ENCODE data around the gene TSEN54. TPM values are rescaled to one million over a fixed set of nuclear protein-coding genes. Genes with fewer than 3 reads are reported as not detected.

TSEN54 gene
- polyA plus RNA-seq, 1 of the 3 experiments (the other 2 are of a cell fraction), result 29.8 TPM

DNA sequence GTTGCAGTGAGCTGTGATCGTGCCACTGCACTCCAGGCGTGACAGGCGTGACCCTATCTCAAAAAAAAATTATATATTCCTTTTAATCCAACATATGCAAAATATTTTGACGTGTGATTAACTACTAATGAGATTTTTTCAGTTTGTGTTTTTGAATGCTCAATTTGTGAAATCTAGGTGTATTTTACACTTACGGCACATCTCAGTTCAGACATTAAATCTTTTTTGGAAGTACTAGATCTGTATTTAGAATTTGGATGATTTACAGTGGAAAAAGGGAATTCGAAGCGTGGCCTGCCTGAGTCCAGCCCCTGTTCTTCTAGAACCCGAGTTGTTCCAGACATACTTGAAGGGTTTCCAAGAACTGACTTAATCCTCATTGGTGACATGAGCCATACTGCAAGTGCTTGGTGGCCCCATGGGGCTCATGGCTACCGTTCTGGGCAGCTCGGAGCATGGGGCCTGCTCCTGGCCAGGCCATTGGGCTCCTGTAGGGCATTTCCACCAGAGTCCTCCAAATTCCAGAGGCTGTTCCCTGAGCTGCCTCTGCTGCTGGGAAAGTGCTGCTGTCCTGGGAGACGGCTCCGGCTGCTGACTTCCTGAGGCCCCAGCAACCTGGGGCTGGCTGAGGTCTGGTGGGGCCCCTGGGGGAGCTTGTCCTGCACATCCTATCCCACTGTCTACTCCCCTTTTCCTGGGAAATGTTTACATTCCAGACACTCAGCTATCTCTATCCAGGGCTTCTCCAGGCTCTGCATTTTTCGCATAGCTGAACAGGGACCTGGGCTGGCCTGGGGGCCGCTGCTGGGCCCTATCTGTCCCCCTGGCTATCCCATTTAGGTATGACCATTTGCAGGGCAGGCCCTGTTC lies 36.3 kb downstream of the TSEN54 start:
- POLR2A ChIA-PET, result no interaction called here
- no peak for DNase-seq
- no peaks in the 10 kb centered on the region for H4K20me1 ChIP-seq (ENCODE audit: insufficient read depth)
- H3K27me3 ChIP-seq (ENCODE audit: insufficient read depth), result no peaks in the 10 kb centered on the region
- no peak overlapping the region for H3K27ac ChIP-seq (ENCODE audit: low read depth in 2 of 2, low read length in 1 of 2)
- no peak overlapping the region for H3K9ac ChIP-seq
- H3K9me2 ChIP-seq, result no peaks in the 10 kb centered on the region
- WGBS (ENCODE audit: low lambda C conversion rate), result 86% methylated on average over 12 of the region's 14 CpGs
- H3K4me3 ChIP-seq (ENCODE audit: low read depth in 2 of 2, low read length in 1 of 2), result no peak overlapping the region
- CTCF ChIA-PET, result interaction anchor here (1.0 to 3.2 kb wide), 9 partner anchors 8 to 73 kb away, joined by 3 to 11 read pairs (median 3); partner anchors contain the start of gene TSEN54
- no peaks in the 10 kb centered on the region for H3F3A ChIP-seq (replicated peaks; ENCODE audit: insufficient read depth)
- no peaks in the 10 kb centered on the region for H3K36me3 ChIP-seq (replicated peaks in 1 of 2; ENCODE audit: control insufficient read depth in 1 of 2, insufficient read depth in 2 of 2, low read length in 1 of 2)
- H3K4me1 ChIP-seq (ENCODE audit: control insufficient read depth in 1 of 2, insufficient read depth in 2 of 2, low read depth in 1 of 2, low read length in 1 of 2), result peaks cover 4 to 11% of the 10 kb centered on the region in 2 experiments; a peak in 1 of 4 replicates
- no peaks in the 10 kb centered on the region for H3K79me2 ChIP-seq (ENCODE audit: insufficient read depth)
- H3K9me3 ChIP-seq, result no peaks in the 10 kb centered on the region
- H2AFZ ChIP-seq (ENCODE audit: low read depth), result no peak overlapping the region
- no peak for TF ChIP-seq YY1 (IDR thresholded peaks at IDR 0.05; ENCODE audit: low read depth)
- TF ChIP-seq USF2 (IDR thresholded peaks at IDR 0.05; ENCODE audit: borderline replicate concordance, low read depth, low read length), result no peak
- TF ChIP-seq CHD2 (IDR thresholded peaks at IDR 0.05; ENCODE audit: low read length, partially characterized antibody), result no peak
- no peak for TF ChIP-seq CTCF (IDR thresholded peaks at IDR 0.05)
- H3K4me2 ChIP-seq, result no peak overlapping the region

GRCh38 chr17:75553295-75554110 lies 37.2 kb downstream of the TSEN54 start:
- WGBS (ENCODE audit: low lambda C conversion rate), result 88% methylated on average over 8 of the region's 8 CpGs
- Histone ChIP-seq H3K4me3 (ENCODE audit: low read depth in 2 of 2, low read length in 1 of 2) (no peak overlapping the region), H4K20me1 (ENCODE audit: insufficient read depth) (no peaks in the 10 kb centered on the region), H3F3A (replicated peaks; ENCODE audit: insufficient read depth) (no peaks in the 10 kb centered on the region), H3K36me3 (replicated peaks in 1 of 2; ENCODE audit: control insufficient read depth in 1 of 2, insufficient read depth in 2 of 2, low read length in 1 of 2) (no peaks in the 10 kb centered on the region), H3K27ac (ENCODE audit: low read depth in 2 of 2, low read length in 1 of 2) (no peak overlapping the region), H3K27me3 (ENCODE audit: insufficient read depth) (no peaks in the 10 kb centered on the region), H3K79me2 (ENCODE audit: insufficient read depth) (no peaks in the 10 kb centered on the region), H2AFZ (ENCODE audit: low read depth) (no peak overlapping the region), H3K4me2 (no peak overlapping the region), H3K9me2 (no peaks in the 10 kb centered on the region), H3K4me1 (ENCODE audit: control insufficient read depth in 1 of 2, insufficient read depth in 2 of 2, low read depth in 1 of 2, low read length in 1 of 2) (peaks cover 4 to 19% of the 10 kb centered on the region in 2 experiments; a peak in 1 of 4 replicates), H3K9me3 (no peaks in the 10 kb centered on the region), H3K9ac (no peak overlapping the region)
- ChIA-PET POLR2A (no interaction called here), CTCF (interaction anchor here (1.0 to 3.2 kb wide), 7 partner anchors 9 to 73 kb away, joined by 3 to 11 read pairs (median 3); partner anchors contain the start of gene TSEN54)
- no peak for DNase-seq
- no peak for TF ChIP-seq TAF1 (IDR thresholded peaks at IDR 0.05; ENCODE audit: borderline replicate concordance, low read depth, low read length)
- no peak for TF ChIP-seq POLR2AphosphoS5 (IDR thresholded peaks at IDR 0.05; ENCODE audit: low read depth, low read length)
- no peak for TF ChIP-seq NRF1 (IDR thresholded peaks at IDR 0.05; ENCODE audit: low read depth, low read length)
- no peak for TF ChIP-seq FOXJ3 (CRISPR knock-in tag; IDR thresholded peaks at IDR 0.05)
- TF ChIP-seq RCOR1 (IDR thresholded peaks at IDR 0.05; ENCODE audit: low read length), result no peak
- TF ChIP-seq, protein P1, sequence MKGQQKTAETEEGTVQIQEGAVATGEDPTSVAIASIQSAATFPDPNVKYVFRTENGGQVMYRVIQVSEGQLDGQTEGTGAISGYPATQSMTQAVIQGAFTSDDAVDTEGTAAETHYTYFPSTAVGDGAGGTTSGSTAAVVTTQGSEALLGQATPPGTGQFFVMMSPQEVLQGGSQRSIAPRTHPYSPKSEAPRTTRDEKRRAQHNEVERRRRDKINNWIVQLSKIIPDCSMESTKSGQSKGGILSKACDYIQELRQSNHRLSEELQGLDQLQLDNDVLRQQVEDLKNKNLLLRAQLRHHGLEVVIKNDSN (IDR thresholded peaks at IDR 0.05; ENCODE audit: borderline replicate concordance, low read depth), result no peak
- TF ChIP-seq RXRA (IDR thresholded peaks at IDR 0.05; ENCODE audit: borderline replicate concordance, low read depth), result no peak
